Measurements from ENCODE around the gene AMDHD1.
"Not testable (repeated sequence)": the region's sequence is repeated elsewhere in the genome, so short reads cannot be mapped to it uniquely, and the experiment has no call there.

Gene AMDHD1

GRCh38 chr12:95966287-95966870, 23.2 kb downstream of the AMDHD1 start:
- DNase-seq, result no peak

DNA sequence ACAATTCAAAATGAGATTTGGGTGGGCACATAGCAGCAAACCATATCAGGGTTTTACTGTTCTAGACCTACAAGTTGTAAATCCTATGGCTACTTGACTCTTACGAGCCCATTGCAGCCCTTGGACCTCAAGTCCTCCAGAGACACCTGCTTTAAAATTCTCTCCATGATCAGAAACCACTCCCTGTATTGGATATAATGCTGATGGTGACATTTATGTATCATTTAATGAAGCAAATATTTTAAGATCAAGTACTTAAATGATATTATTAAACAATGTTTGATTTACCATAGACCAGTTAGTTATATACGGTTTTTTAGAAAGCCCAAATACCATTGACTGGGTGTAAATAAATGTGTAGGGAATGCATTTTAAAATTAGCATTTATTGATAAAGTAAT, 24.2 kb downstream of the AMDHD1 start:
- no peak for DNase-seq

DNA sequence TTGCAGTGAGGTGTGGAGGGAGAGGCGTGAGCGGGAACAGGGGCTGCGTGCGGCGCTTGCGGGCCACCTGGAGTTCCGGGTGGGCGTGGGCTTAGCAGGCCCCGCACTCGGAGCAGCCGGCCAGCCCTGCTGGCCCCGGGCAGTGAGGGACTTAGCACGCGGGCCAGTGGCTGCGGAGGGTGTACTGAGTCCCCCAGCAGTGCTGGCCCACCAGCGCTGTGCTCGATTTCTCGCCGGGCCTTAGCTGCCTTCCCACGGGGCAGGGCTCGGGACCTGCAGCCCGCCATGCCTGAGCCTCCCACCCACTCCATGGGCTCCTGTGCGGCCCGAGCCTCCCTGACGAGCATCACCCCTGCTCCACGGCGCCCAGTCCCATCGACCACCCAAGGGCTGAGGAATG, 26.0 kb downstream of the AMDHD1 start:
- DNase-seq, result not testable (repeated sequence)

GRCh38 chr12:95970905-95971304, 27.8 kb downstream of the AMDHD1 start:
- DNase-seq, result no peak

DNA sequence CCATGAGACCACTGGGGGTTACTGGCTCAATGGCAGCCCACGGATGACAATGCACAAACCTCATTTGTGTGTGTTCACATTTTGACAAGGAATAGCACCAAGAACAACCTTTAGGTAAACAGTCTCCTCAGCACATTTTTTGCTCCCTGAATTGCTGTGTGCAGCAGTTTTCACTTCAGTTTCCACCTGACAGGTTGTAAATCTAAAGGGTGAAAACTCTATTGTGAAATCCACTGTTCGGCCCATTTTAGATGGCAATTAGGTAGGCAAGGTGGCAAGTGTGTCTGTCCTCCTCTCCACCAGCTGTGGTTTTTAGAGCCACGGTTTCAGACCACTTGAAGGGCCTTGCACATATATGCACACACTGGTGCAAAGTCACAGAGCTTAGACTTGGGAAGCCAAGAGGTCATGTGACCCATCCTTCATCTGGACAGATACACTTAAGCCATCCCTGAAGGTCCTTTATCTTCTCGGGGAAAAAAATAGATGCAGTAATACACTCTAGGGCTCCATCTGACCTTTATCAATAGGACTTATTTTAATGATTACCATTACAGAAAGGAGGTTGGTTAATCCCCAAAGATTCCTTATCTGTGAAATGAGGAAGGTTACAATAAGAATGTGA, 29.8 kb downstream of the AMDHD1 start:
- DNase-seq, result no peak

DNA sequence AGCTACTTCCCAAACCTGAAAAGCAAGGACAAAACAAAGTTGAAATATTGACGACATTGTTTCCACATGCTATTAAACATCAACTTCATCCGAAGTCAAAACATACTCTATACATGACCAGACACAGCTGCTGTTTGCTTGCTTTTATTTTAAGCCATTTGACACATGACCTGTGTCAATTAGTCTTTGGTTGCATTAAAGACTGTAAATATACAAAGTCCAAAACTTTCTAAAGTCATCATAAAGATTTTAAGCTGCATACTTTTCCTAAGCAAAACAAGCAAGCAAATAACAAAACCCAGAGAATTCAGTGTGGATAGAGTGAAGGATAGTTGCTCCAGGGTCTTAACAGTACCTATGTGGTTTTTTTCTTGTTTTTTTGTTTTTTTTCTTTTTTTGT, 31.2 kb downstream of the AMDHD1 start:
- no peak for DNase-seq

DNA sequence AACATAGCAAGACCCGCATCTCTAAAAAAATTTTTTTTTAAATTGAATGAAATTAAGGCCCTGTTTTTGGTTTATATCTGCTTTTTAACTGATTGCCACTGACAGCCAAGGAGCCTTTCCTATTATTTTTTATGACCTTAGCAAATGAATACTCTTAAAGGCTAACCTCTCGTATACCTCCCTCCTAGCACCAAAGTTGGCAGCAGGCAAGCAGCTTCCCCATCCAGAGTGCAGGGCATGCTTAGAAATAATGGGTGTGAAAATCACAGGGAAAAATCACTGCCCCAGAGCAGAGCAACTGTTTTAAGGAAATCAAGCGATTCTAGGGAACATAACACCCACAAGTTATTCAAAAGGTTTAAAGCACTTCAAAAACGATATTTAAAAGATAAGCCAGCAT, 32.4 kb downstream of the AMDHD1 start:
- DNase-seq, result no peak

DNA sequence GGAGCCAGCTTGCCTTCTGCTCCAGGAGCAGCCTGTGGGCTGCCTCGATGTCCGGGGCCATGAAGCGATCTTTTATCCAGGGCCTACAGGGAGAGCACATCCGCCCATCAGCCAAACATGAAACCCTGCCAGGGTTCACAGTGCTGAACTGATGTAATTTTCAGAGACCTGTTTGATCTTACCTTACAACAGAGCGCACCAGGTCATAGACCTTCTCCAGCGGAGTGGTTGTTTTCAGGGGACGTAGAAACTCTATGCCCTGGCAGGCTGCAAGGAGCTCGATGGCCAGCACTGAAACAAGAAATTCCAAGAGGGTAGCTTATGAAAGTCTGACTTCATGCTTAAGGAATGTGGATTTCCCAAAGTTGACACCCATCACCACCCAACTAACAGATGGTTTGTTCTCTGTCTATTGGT, 33.3 kb downstream of the AMDHD1 start:
- no peak for DNase-seq

DNA sequence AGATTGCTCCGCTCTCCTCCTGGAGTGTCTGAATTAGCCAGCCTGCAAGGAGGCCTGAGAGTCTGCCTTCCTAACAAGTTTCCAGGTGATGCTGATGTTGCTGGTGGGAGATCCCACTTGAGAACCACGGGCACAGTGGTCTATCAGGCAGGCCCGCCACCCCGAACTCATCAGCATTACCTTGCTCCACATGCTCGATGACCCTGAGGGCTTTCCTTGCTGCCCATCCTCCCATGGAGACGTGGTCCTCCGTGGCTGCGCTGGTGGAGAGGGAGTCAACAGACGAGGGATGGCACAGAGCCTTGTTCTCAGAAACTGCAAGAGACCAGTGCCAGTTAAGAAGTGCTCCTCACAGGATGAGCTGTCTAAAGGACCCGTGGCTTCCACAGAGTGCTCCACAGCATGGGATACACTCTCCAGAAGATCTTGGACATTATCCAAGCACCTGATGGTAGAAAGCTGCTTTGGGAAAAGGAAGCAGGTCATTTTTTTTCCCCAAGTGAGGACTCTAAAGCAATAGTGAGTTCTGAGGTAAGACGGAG, 34.7 kb downstream of the AMDHD1 start:
- DNase-seq, result no peak

GRCh38 chr12:95978351-95978750, 35.2 kb downstream of the AMDHD1 start:
- no peak for DNase-seq

- no peak for DNase-seq
Observed at GRCh38 chr12:95978774-95979173, 35.6 kb downstream of the AMDHD1 start.

DNA sequence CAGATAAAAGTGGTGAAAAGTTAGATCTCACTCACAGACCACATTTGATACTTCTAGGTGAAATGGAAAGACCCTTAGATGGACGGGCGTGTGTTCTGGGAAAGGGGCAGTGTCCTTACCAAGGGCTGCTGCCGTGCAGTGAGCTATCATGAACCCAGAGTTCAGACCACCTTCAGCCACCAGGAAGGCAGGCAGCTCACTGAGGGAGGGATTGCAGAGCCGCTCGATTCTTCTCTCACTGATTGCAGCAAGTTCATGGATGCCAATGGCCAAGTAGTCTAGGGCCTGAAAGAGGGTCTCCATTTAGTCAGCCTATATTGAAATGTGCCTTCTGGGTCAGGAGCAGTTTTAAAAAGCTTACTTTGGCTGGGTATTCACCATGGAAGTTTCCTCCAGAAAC, 37.3 kb downstream of the AMDHD1 start:
- no peak for DNase-seq

DNA sequence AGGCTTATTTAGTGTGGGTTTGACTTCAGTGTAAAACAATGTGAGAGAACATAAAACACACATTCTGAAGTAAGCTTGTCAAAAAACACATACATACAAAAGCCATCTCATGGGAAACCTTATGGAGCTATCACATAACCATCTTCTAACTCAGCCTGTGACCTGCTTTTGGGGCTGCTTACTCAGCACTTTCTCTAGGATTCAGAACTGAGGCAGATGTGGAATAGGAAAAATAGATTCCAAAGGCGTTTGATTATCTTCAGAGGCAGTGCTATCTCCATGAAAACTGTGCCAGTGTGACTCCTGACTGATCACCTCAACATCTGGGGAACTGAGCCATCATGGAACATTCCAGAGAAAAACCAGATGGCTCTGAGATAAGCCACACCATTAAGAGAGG, 39.5 kb downstream of the AMDHD1 start:
- DNase-seq, result no peak

DNA sequence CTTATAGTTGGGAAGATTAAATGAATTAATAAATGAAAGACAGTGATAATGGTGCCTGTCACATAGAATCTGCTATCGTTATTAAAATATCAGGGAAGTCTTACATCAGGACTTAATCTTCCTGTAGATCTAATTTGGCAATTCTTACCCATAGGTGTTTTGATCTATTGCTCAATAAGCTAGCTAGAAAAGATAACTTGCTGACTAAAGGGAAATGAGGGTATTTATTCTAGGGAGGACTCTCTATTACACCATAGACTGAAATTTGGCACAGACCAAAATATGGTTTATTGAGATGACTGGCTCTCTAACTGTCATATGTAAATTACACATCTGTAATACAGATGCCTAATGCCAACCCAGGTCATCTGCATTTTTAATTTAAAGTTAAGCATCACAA, 41.6 kb downstream of the AMDHD1 start:
- DNase-seq, result no peak

DNA sequence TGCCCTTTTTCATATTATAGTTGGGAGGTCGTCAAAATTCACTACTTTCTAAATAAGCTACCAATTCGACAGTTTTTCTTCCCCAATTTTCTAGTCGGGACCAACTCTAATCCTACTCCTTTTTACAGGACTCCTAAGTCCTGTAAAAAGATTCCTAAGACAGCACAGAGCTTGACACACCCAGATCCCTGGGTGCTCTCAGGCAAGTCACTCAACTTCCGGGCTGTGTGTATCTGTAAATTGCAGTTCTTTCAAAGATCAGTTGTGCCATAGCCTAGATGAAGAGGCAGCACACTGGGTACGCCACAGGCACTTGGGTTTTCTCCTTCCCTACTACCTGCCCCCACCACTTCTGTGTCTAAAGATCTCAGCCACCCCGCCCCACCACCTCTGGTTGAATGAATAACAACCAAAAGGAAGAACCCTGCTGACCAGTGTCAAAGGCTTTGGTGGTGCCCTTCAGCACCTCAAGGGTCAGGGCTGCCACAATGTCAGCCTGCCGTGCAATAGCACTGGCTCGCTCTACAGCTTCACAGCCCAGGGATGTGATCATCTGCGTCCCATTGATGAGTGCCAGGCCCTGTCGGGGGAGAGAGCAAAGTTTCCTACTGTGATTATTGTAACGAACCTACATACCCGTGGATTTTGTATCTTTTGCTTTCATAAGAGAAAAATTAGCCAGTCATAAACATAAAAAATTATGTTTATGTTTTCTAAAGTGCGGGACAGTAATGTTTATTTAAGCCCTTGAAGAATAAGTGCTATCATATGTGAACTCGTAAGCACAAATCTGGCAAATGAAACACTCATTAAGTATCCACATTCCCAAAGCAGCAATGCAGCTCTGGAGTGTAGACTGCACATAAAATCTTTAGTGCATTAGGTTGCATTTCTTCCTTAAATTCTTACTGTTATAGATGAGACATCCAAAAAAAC, 43.8 kb downstream of the AMDHD1 start:
- no peak for DNase-seq

DNA sequence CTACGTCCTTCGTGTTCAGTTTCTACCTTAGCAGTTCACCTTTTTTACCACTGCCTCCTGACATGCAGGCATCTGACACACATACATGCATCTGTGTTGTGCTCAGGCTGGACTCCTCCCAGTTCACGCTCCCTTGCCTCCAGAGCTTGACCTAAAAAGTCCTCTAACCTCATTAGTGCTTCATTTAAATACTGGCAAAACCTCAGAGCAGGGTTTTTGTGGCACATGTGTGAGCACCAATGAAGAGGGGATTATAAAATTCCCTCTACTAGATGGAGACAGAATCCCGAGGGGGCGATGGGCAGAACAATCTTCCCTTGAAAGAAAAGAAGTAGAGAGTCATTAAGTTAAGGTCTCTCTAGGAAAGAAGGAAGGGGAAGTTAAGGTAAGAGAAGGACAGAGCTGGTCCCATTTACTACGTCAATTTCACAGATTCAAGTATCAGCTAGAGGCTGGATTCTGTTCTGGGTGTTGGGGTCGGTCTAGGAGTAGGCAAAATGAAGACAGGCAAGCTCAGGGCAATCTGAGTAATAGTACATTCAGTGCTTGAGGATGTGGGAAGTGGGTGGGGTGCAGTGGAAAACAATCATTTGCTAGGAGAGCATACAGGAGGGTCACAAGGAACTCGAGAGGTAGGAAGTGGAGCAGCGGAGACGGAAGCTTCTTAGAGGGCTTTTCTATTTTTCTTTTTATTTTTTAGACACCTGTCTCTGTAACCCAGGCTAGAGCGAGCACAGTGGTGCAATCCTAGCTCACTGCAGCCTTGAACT, 45.6 kb downstream of the AMDHD1 start:
- no peak for DNase-seq

DNA sequence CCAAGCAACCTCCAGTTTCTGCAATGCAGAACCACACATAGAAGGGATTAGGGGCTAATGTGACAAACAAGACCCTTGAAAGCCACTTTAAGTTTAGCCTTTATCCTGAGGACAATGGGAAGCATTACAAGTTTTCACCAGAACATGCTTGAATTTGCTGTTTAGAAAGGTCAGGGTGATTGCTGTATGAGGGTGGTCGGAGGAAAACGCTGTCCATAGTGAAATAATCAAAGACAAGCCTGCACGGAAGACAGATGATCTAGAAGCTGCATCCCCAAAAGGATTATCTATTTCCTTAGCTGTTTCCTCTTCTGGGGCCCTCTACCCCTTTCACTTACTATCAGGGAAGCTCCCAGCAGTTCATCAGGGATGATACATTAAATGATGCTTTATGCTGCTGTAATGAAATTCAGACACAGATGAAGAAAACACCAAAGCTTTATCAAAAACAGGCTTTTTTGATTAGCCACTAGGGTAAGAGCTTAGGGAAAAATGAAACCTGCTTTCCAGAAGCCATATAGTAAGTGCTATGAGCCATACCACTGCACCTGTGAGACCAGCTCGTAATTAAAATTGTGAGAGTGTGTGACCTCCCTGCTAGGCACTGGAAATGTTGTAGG, 46.5 kb downstream of the AMDHD1 start:
- no peak for DNase-seq

DNA sequence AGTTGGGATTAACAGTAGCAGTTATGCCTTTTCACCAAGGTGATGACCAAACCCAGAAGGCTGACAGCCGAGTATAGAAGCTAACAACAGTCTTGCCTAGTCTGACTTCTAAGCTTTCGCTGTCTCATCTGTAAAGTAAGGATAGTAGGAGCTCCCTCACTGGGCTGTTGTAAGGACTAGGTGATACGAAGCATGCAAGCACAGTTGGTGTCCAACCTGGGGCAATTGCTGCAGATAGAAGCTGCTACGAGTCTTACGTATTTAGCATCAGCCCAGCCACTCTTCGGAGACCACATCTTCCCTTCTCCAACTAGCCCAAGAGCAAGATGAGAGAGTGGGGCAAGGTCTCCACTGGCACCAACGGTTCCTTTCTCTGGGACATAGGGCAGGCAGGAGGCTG, 47.0 kb downstream of the AMDHD1 start:
- DNase-seq, result no peak

DNA sequence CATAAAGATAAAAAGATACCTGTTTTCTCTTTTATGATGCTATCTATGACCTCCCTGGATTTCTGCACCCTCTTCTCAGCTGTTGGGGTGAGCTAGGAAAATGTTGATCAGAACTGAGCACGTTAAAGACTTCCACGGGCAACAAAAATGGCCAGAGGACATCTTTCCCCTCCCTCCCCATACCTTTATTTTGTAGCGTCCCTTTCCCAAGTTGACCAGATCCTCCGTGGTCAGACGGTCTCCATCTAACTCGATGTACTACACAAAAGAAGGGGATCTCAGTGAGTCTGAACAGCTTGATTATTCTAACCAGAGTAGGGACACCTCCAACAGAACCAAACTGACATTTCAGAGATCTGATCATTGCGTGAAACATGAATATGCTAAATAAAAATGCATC, 50.8 kb downstream of the AMDHD1 start:
- DNase-seq, result no peak

DNA sequence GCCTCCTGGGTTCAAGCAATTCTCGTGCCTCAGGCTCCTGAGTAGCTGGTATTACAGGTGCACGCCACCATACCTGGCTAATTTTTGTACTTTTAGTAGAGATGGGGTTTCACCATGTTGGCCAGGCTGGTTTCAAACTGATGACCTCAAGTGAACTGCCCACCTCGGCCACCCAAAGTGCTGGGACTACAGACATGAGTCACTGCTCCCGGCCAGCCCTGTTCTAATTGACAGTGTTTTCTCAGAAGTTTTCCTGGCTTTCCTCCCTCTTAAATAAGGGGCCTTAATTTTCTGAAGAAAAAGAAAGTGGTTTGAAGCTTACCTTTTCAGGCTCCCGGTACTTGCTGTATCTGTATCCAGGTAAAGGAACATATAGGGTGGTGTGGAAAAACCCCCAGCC, 51.3 kb downstream of the AMDHD1 start:
- no peak for DNase-seq

DNA sequence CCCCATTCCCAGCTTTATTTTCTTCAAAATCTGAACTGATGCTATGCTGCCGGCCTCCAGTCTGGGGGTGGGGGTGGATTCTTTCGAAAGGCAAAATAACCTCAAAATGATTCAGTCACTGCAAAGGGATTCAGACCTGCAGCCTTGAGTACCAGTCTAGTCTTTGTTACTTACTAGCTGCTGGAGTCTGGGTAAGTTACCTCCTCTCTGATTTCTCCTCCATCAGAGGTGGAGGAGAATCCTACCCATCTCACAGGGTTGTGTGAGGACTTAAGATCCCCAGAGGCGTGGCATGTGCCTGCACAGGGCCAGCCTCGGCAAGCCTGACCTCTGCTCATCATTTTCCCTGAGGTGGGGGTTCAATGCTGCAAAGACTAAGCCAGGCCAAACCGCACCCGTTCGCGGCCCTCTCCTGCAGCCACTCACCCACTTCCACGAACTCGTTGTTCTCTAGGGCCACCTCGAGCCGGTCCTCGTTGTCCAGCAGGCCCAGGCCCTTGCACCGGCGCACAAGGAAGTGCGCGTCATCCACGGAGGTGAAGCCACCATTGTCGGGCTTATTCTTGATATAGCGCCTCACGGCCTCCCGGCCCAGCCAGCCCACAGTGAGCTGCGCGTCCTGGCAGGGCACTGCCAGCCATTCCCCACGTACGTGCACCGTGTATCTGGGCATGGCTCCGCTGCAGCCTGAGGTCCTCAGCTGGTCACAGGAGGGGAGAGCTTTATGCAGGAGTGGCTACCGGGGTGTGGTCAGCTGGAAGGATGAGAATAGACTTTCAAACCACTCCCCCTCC, 52.3 kb downstream of the AMDHD1 start:
- no peak for DNase-seq
